Neutrophil (primary cell): ENCODE results near the gene MTCL1.

Experiments
- H3K27ac ChIP-seq: fragments of 200-600 bp; sonication (generic); 2 replicates; pipeline ENCODE4 v1.5.1; 2016; ENCODE audit warnings: mild to moderate bottlenecking, moderate library complexity
- H3K27me3 ChIP-seq: fragments of 200-600 bp; sonication (generic); 2 replicates; pipeline ENCODE4 v1.6.0; 2016; ENCODE audit warnings: mild to moderate bottlenecking
- H3K36me3 ChIP-seq: fragments of 200-600 bp; sonication (generic); 2 replicates; pipeline ENCODE4 v1.5.1; 2017
- H3K4me1 ChIP-seq, 2 experiments: fragments of 200-600 bp in 1 of 2; sonication (generic) in 1 of 2; 1 replicate in 1 of 2; 2 replicates in 1 of 2; pipeline versions ENCODE4 v1.5.1 to v1.6.1; 2013 to 2016; ENCODE audit warnings: low read depth in 1 of 2, low read length in 1 of 2, mild to moderate bottlenecking in 1 of 2, moderate library complexity in 1 of 2; ENCODE audit not compliant: control insufficient read depth in 1 of 2, insufficient read depth in 1 of 2
- H3K4me3 ChIP-seq, 2 experiments: fragments of 200-600 bp in 1 of 2; sonication (generic) in 1 of 2; 1 replicate in 1 of 2; 2 replicates in 1 of 2; pipeline ENCODE4 v1.5.1; 2013 to 2016; ENCODE audit warnings: low read depth in 1 of 2, low read length in 1 of 2, mild to moderate bottlenecking in 1 of 2, moderate library complexity in 1 of 2
- H3K9me3 ChIP-seq: fragments of 200-600 bp; sonication (generic); 2 replicates; pipeline ENCODE4 v1.5.1; 2016
- TF ChIP-seq, protein P1 (sequence below): fragments of 200-600 bp; sonication (generic); IDR thresholded peaks from 2 replicates; pipeline ENCODE4 v1.5.1; 2016; ENCODE audit warnings: antibody characterized with exemption

The MTCL1 gene

DNA sequence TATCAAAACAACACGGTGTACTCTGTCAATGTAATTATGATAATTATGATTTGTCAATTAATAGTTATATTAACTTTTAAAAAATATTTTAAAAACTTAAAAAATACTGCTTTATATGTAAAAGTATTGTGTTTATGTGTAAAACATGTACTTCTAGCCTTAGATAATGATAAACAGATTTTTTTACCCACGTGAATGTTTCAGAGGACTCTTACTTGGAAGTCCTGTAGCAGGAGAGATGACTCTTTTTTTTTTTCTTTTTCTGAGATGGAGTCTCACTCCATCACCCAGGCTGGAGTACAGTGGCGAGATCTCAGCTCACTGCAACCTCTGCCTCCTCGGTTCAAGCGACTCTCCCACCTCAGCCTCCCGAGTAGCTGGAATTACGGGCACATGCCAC lies 6.2 kb upstream of the MTCL1 start:
- Histone ChIP-seq H3K36me3 (no peaks in the 10 kb centered on the region), H3K4me1 (peaks cover 0 to under 1% of the 10 kb centered on the region in 2 experiments), H3K4me3 (no peak overlapping the region), H3K9me3 (no peaks in the 10 kb centered on the region), H3K27me3 (peaks cover 55% of the 10 kb centered on the region), H3K27ac (no peak overlapping the region)
- TF ChIP-seq, protein P1, sequence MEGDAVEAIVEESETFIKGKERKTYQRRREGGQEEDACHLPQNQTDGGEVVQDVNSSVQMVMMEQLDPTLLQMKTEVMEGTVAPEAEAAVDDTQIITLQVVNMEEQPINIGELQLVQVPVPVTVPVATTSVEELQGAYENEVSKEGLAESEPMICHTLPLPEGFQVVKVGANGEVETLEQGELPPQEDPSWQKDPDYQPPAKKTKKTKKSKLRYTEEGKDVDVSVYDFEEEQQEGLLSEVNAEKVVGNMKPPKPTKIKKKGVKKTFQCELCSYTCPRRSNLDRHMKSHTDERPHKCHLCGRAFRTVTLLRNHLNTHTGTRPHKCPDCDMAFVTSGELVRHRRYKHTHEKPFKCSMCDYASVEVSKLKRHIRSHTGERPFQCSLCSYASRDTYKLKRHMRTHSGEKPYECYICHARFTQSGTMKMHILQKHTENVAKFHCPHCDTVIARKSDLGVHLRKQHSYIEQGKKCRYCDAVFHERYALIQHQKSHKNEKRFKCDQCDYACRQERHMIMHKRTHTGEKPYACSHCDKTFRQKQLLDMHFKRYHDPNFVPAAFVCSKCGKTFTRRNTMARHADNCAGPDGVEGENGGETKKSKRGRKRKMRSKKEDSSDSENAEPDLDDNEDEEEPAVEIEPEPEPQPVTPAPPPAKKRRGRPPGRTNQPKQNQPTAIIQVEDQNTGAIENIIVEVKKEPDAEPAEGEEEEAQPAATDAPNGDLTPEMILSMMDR = no peak

DNA sequence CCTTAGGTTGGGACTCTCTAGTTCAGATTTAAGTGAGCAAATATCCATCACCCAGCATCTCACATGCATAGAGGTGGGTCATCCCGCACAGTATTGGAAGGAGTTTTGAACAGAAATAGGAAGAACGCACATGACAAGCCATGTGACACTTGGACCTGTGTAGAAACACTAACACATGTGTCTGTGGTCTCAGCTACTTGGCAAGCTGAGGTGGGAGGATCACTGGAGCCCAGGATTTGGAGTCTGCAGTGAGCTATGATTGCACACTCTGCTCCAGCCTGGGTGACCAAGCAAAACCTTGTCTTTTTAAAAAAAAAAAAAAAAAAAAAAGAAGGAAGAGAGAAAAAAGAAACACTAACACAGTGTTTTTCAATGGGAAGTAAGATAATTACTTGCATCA lies 5.4 kb upstream of the MTCL1 start:
- Histone ChIP-seq H3K27ac (no peak overlapping the region), H3K36me3 (no peaks in the 10 kb centered on the region)
- TF ChIP-seq, protein P1 = no peak

DNA sequence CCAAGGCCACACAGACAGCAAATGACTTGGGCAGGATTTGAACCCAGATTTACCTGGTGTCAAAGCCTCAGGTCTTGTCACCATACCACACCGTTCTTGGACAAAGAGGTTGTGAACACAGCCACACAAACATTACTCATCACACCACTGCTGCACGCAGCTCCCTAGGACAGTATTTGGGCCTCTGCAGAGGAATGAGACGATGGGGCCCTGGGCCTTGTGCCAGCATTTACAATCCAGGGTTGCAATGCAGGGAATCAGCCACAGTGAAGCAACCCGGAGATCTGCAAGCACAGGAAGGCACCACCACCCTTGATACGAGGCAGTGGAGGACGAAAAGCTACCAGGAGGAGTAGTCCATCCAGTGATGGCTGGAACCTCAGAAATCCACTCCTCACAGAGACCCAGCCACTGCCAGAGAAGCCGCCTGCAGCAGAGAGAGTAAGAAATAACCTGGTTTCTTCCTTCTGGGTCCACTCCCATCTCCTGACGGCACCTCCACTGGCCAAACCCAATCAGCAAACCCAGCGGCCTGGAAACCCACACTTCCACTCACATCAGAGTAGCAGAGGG lies 3.7 kb upstream of the MTCL1 start:
- Histone ChIP-seq H3K9me3 (no peaks in the 10 kb centered on the region), H3K4me1 (peaks cover 5 to 15% of the 10 kb centered on the region in 2 experiments), H3K27ac (no peak overlapping the region), H3K36me3 (no peaks in the 10 kb centered on the region), H3K27me3 (peaks cover 79% of the 10 kb centered on the region), H3K4me3 (no peak overlapping the region)
- TF ChIP-seq, protein P1 = no peak

More for the DNA sequence above, 5.4 kb upstream of the MTCL1 start:
- Histone ChIP-seq H3K27me3 (peaks cover 64% of the 10 kb centered on the region), H3K9me3 (no peaks in the 10 kb centered on the region), H3K4me3 (no peak overlapping the region), H3K4me1 (peaks cover 3 to 7% of the 10 kb centered on the region in 2 experiments)

DNA sequence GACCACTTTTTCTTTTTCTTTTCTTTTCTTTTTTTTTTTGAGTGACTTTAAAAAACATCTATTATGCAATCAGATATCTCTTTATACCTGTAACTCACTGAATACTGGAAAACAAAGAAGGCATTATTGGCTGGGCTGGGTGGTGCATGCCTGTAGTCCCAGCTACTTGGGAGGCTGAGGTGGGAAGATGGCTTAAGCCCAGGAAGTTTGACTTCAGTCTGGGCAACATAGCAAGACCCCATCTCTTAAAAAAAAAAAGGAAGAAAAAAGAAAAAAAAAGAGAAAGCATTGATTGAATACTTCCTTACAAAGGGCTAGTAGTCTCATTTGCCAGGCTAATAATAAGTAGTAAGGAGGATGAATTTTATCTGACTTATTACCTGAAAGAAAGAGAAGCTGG lies 2.7 kb upstream of the MTCL1 start:
- Histone ChIP-seq H3K27me3 (peaks cover 90% of the 10 kb centered on the region), H3K4me1 (peaks cover 10 to 21% of the 10 kb centered on the region in 2 experiments), H3K9me3 (no peaks in the 10 kb centered on the region), H3K4me3 (no peak overlapping the region), H3K36me3 (no peaks in the 10 kb centered on the region), H3K27ac (no peak overlapping the region)
- TF ChIP-seq, protein P1 = no peak

DNA sequence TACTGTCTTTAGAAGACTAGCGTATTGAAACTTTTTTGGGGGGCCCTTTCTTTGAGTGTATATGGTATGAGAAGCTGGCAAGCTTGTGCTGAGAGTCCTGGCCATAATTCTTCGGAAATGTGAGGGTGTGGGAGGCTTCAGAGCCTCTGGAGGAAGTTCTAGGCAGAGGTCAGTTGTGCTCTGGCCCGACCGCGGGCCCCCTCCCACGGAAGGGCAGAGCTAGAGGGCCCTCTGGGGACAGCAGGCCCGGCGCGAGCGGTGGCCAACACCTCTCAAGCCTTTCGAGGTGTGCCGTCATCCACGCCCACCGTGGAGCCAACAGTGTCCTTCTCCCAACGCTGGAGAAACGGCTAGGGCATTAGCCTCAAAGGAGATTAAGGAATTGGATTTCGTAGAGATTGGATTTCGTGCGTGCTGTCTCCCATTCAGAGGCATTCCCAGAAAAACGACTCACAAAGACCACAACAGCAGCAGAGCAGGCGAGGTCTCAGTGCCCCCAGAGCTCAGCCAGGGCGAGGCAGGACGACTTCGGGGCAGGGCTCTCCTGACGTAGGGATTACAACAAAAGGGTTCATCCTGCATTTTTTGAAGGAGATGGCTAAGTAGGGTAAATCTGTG lies 2.2 kb upstream of the MTCL1 start:
- TF ChIP-seq, protein P1 = no peak
- H3K27ac ChIP-seq = no peak overlapping the region
- no peaks in the 10 kb centered on the region for H3K36me3 ChIP-seq
- H3K9me3 ChIP-seq = no peaks in the 10 kb centered on the region
- H3K4me3 ChIP-seq = no peak overlapping the region
- H3K4me1 ChIP-seq = peaks cover 10 to 21% of the 10 kb centered on the region in 2 experiments
- H3K27me3 ChIP-seq = peaks cover 95% of the 10 kb centered on the region
